Left ventricle myocardium inferior (tissue), 1 donor: ENCODE measurements around the gene PITPNM3. TPM values are rescaled to one million over a fixed set of nuclear protein-coding genes. Genes with fewer than 3 reads are reported as not detected.

Experiments used
- DNase-seq: peaks from one replicate; pipeline ENCODE4 v3.0.0-alpha.2; 2020
- H3K27ac ChIP-seq: fragments of 200-600 bp; replicated peaks from 2 replicates; pipeline ENCODE4 v1.8.0; 2021
- H3K27me3 ChIP-seq: fragments of 200-600 bp; 2 replicates; pipeline ENCODE4 v1.8.0; 2021; ENCODE audit warnings: low read depth
- H3K36me3 ChIP-seq: fragments of 200-600 bp; 2 replicates; pipeline ENCODE4 v1.8.0; 2021
- H3K4me1 ChIP-seq: fragments of 200-600 bp; 2 replicates; pipeline ENCODE4 v1.8.0; 2021
- H3K4me3 ChIP-seq: fragments of 200-600 bp; 2 replicates; pipeline ENCODE4 v1.8.0; 2021; ENCODE audit warnings: mild to moderate bottlenecking, moderate library complexity
- H3K9me3 ChIP-seq: fragments of 200-600 bp; replicated peaks from 2 replicates; pipeline ENCODE4 v1.8.0; 2021
- intact Hi-C: fragments of 100-400 bp; cut with micrococcal nuclease; formaldehyde crosslinking; loops from one replicate; pipeline ENCODE4 v1.11.0; 2022
- total RNA-seq: library from RNA; stranded (reverse); fragmentation: NEBNext Ultra II Directional; extraction: Animal tissue kit (Norgen Biotek cat#: 25700); gene quantifications from one replicate; pipeline ENCODE4 v1.2.1, GENCODE V29; 2021
- TF ChIP-seq, protein P1 (sequence below): fragments of 200-600 bp; IDR thresholded peaks from 2 replicates; pipeline ENCODE4 v1.8.0; 2021; ENCODE audit warnings: antibody characterized with exemption, mild to moderate bottlenecking, borderline replicate concordance
- donor health status: DM: no; HTN: yes; CAD: no; lungs with severe emphysema.

PITPNM3 gene
- total RNA-seq, 1 donor from 2014 or later: 0.36 TPM

DNA sequence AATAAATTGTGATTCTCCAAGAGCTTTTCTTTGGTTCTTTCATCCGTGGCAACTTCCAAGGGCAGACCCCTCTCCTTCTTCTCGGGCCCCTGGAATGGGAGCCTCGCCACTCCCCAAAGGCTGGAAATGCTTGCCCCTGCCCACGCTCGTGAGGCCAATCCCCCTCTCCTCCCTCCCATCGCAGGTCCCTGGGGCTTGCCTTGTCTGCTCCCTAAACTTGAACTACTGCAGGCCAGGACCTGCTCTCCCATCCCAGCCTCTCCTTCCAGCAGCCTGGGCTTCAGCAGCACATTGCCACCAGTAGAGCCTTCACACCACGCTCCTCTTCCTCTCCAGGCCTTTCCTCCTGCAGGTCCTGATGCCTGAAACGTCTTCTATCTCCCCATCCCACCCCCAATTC lies 11.1 kb downstream of the PITPNM3 start:
- no peaks in the 10 kb centered on the region for H3K9me3 ChIP-seq
- peaks cover under 1% of the 10 kb centered on the region for H3K27me3 ChIP-seq
- H3K27ac ChIP-seq: no peak overlapping the region
- H3K4me1 ChIP-seq: peaks cover 13% of the 10 kb centered on the region
- H3K4me3 ChIP-seq: no peak overlapping the region
- no peaks in the 10 kb centered on the region for H3K36me3 ChIP-seq
- TF ChIP-seq, protein P1, sequence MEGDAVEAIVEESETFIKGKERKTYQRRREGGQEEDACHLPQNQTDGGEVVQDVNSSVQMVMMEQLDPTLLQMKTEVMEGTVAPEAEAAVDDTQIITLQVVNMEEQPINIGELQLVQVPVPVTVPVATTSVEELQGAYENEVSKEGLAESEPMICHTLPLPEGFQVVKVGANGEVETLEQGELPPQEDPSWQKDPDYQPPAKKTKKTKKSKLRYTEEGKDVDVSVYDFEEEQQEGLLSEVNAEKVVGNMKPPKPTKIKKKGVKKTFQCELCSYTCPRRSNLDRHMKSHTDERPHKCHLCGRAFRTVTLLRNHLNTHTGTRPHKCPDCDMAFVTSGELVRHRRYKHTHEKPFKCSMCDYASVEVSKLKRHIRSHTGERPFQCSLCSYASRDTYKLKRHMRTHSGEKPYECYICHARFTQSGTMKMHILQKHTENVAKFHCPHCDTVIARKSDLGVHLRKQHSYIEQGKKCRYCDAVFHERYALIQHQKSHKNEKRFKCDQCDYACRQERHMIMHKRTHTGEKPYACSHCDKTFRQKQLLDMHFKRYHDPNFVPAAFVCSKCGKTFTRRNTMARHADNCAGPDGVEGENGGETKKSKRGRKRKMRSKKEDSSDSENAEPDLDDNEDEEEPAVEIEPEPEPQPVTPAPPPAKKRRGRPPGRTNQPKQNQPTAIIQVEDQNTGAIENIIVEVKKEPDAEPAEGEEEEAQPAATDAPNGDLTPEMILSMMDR: no peak
- no peak for DNase-seq
- intact Hi-C loops: no loop called here

DNA sequence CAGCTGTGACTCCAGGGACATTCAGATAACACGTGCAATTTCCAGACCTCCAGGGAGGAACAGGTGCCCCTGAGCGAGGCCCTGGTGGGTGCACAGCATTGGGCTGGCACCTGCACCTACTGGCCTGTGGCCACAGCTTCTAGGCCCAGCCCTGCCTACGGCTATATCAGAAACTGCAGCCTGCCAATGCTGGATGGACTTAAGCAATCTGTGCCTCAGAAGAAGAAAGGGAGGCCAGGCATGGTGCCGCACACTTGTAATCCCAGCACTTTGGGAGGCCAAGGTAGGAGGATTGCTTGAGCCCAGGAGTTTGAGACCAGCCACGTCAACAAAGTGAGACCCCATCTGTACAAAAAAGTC lies 12.4 kb downstream of the PITPNM3 start:
- H3K27me3 ChIP-seq: peaks cover 8% of the 10 kb centered on the region
- H3K9me3 ChIP-seq: peaks cover 8% of the 10 kb centered on the region
- no peak overlapping the region for H3K4me3 ChIP-seq
- H3K36me3 ChIP-seq: no peaks in the 10 kb centered on the region
- H3K4me1 ChIP-seq: peaks cover 10% of the 10 kb centered on the region
- H3K27ac ChIP-seq: no peak overlapping the region
- DNase-seq: no peak
- intact Hi-C loops: no loop called here
- TF ChIP-seq, protein P1: no peak

DNA sequence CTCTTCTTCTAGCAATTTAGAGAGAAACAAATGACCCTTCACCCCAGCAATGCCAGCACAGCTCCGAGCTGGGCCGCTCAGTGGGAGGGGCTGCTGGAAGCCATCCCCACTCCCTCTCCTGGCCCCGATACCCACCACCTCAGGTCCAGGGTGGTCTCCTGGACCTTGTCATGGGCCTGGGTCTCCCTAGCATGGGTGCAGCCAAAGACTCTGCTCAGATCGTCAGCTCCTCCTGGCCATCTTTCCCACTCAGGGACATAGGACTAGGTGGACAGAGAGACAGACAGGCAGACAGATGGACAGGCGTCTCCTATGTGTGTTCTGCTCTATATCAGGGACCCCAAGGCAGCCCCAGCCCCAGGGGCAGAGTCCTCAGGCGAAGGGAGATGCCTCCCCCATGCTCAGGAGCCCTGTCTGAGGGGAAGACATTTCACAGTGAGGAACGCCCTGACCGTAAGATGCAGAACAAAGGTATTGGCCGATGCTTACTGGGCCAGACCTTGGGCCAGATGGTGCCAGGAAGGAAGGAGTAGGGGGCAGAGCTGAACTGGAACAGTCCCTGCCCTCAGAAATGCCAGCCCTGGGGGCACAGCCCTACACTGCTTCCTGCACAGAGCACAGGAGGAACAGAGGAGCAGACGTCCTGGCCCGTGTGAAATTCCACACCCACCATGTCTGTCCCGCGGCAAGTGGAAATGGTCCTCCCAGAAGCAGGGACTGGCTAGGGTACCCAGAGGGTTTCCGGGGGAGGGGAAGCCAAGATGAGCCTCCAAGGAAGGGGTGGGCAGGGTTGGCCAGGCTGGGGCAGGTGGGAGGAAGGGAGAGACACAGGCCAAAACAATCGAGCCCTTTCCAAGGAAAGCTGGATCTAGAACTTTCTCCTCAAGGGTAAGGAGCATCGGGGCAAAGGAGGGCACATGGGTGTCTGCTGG lies 13.0 kb downstream of the PITPNM3 start:
- no peak for DNase-seq

DNA sequence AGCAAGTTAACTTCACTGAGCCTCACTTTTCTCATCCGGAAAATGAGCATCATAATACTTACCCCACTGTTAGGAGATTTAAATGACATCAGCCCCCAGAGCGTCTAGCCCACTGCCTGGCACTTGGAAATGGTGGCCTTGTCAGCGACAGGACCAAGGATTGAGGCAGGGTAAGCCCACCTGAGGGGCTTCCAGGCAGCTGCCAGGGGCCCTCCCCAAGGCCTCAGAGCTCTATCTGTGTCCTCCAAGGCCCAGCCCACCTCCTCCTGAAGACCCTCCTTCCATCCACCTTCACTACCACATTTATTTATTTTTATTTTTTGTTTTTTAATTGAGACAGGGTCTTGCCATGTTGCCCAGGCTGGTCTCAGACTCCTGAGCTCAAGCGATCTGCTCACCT lies 13.8 kb downstream of the PITPNM3 start:
- no peak for DNase-seq

More for the DNA sequence above, 13.0 kb downstream of the PITPNM3 start:
- peaks cover 8% of the 10 kb centered on the region for H3K9me3 ChIP-seq
- TF ChIP-seq, protein P1: no peak
- no peak overlapping the region for H3K4me3 ChIP-seq
- no peaks in the 10 kb centered on the region for H3K36me3 ChIP-seq
- H3K27me3 ChIP-seq: peaks cover 8% of the 10 kb centered on the region
- no peak overlapping the region for H3K27ac ChIP-seq
- H3K4me1 ChIP-seq: peaks cover 3% of the 10 kb centered on the region
- intact Hi-C loops: no loop called here

DNA sequence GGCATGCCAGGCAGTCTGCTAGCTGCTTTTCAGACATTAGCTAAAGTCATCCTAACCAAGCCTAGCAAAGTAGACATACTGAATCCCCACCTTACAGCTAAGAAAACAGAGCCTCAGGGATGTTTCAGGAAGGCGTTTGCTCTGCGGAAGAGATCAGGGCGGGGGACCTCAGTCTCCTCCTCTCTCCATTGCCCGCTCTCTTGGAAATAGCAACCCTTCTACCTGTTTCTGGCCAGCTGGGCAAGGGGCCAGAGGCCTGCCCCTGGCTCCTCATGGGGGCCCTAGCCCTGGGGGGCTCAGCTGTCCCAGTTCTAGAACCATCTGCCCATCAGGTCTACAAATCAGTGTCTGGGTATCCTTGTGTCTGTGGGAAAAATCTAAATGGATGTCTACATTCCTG lies 14.5 kb downstream of the PITPNM3 start:
- TF ChIP-seq, protein P1: no peak
- H3K9me3 ChIP-seq: peaks cover 8% of the 10 kb centered on the region

More for the DNA sequence above, 13.8 kb downstream of the PITPNM3 start:
- no peak overlapping the region for H3K27ac ChIP-seq
- H3K4me3 ChIP-seq: no peak overlapping the region
- no peaks in the 10 kb centered on the region for H3K36me3 ChIP-seq
- no peaks in the 10 kb centered on the region for H3K4me1 ChIP-seq
- peaks cover 8% of the 10 kb centered on the region for H3K9me3 ChIP-seq
- intact Hi-C loops: no loop called here
- peaks cover 8% of the 10 kb centered on the region for H3K27me3 ChIP-seq
- TF ChIP-seq, protein P1: no peak

More for the DNA sequence above, 14.5 kb downstream of the PITPNM3 start:
- H3K36me3 ChIP-seq: no peaks in the 10 kb centered on the region
- DNase-seq: no peak
- H3K4me1 ChIP-seq: no peaks in the 10 kb centered on the region
- intact Hi-C loops: no loop called here
- peaks cover 8% of the 10 kb centered on the region for H3K27me3 ChIP-seq
- no peak overlapping the region for H3K4me3 ChIP-seq
- H3K27ac ChIP-seq: no peak overlapping the region
